Stimulated activated CD8-positive, alpha-beta memory T cell treated with anti-CD3 and anti-CD28 coated beads, Interleukin-7, amount 100 ng/mL, for 4 hours (primary cell): Measurements from ENCODE around the gene RASGRP2.
A peak's percentile ranks its signal among the peaks of the same experiment; 100 is the strongest.

Experiments used
- DNase-seq, 2 donors: peaks; one replicate each; pipeline ENCODE4 v3.0.0-alpha.2; 2020; ENCODE audit warnings: low read depth in 2 of 2

The RASGRP2 gene

GRCh38 chr11:64771861-64772260 is 27.9 kb upstream of the RASGRP2 start:
- DNase-seq: no peak

- no peak for DNase-seq
Measured at GRCh38 chr11:64770120-64770519, 26.2 kb upstream of the RASGRP2 start.

- DNase-seq: no peak
Measured at GRCh38 chr11:64769283-64769682, 25.3 kb upstream of the RASGRP2 start.

GRCh38 chr11:64768300-64768694 is 24.4 kb upstream of the RASGRP2 start:
- DNase-seq: no peak

- peak; percentile 63 to 64 for DNase-seq
Measured at GRCh38 chr11:64767344-64768299, 23.7 kb upstream of the RASGRP2 start.

GRCh38 chr11:64766881-64767280 is 22.9 kb upstream of the RASGRP2 start:
- no peak for DNase-seq

- no peak for DNase-seq
Measured at GRCh38 chr11:64765851-64766665, 22.1 kb upstream of the RASGRP2 start.

- no peak for DNase-seq
Measured at GRCh38 chr11:64765291-64765850, 21.4 kb upstream of the RASGRP2 start.

GRCh38 chr11:64764753-64765152 is 20.8 kb upstream of the RASGRP2 start:
- no peak for DNase-seq

- DNase-seq: peak; percentile 59 to 67
Measured at GRCh38 chr11:64764040-64764611, 20.2 kb upstream of the RASGRP2 start.

GRCh38 chr11:64763526-64764039 is 19.6 kb upstream of the RASGRP2 start:
- no peak for DNase-seq

GRCh38 chr11:64762674-64763525 is 19.0 kb upstream of the RASGRP2 start:
- DNase-seq: no peak

GRCh38 chr11:64762277-64762673 is 18.3 kb upstream of the RASGRP2 start:
- no peak for DNase-seq

- no peak for DNase-seq
Measured at GRCh38 chr11:64760759-64761420, 16.9 kb upstream of the RASGRP2 start.

- no peak for DNase-seq
Measured at GRCh38 chr11:64759722-64760719, 16.1 kb upstream of the RASGRP2 start, which contains the start of gene PYGM. TSS of gene PYGM (minus strand) at chr11:64759974. CDS start at chr11:64759898, 76 bp downstream.

GRCh38 chr11:64759131-64759721 is 15.3 kb upstream of the RASGRP2 start:
- no peak for DNase-seq

GRCh38 chr11:64758330-64759079 is 14.6 kb upstream of the RASGRP2 start:
- no peak for DNase-seq
